NCI-H524 (cell line): Measurements from ENCODE around the gene RTL10.

Source experiments
- DNase-seq, 2 experiments: peaks; one replicate each; lab custom pipeline; 2025; lab: John Stamatoyannopoulos, UW

The RTL10 gene

DNA sequence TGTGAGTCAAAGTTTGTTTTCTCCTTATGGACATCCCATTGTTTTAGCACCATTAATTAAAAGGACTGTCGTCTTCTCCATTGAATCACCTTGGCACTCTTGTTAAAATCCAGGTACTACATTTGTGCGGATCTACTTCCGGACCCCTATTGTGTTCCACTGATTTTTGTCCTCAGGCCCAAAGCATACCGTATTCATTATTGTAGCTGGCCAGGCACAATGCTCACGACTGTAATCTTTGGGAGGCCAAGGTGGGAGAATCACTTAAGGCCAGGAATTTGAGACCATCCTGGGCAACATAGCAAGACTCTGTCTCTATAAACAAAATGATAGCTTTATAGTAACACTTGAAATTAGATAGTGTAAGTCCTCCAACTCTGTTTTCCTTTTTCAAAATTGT, 8.9 kb upstream of the RTL10 start:
- DNase-seq, result no peak

DNA sequence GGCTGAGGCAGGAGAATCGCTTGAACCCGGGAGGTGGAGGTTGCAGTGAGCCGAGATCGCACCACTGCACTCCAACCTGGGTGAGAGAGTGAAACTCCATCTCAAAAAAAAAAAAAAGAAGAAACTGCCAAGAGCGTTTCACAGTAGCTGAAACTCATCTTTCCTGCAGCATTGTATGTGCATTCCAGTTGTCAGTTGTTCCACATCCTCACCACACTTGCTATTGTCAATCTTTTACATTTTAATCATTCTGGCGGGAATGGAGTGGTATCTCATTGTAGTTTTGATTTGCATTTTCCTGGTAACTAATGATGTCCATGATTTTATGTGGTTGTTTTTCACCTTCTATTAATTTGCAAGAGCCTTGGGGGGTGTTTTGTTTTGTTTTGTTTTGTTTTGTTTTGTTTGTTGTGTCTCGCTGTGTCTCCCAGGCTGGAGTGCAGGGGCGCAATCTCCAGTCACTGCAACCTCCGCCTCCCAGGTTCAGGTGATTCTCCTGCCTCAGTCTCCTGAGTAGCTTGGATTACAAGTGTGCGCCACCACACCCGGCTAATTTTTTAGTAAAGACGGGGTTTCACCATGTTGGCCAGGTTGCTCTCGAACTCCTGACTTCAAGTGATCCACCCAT, 8.1 kb upstream of the RTL10 start:
- no peak for DNase-seq

DNA sequence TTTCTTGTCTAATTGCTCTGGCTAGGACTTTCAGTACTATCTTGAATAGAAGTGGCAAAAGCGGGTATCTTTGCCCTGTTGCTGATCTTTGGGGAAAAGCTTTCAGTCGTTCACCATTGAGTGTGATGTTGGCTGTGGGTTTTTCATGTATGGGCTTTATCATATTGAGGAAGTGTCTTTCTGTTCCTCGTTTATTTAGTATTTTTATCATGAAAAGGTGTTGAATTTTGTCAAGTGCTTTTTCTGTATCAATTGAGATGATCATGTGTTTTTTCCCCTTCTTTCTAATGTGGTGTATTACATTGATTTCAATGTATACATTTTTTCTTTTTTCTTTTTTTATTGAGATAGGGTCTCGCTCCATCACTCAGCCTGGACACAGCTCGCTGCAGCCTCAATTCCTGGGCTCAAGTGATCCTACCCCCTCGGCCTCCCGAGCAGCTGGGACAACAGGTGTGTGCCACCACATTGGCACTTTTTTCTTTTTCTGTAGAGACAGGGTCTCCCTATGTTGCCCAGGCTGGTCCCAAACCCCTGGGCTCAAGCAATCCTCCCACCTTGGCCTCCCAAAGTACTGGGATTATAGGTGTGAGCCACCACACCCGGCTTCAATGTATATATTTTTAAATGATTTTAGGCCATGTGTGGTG, 5.3 kb upstream of the RTL10 start:
- no peak for DNase-seq

DNA sequence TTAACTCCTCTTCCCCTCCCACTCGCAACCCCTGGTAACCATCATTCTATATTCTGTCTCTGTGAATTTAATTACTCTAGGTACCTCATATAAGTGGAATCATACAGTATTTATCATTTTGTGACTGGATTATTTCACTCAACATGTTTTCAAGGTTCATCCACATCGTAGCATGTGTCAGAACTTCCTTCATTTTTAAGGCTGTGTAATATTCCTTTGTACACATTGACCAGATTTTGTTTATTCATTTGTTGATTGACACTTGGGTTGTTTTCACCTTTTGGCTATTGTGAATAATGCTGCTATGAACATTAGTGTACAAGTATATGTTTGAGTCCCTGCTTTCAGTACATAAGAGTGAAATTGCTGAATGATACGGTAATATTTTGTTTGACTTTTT, 2.7 kb upstream of the RTL10 start:
- DNase-seq, result no peak

DNA sequence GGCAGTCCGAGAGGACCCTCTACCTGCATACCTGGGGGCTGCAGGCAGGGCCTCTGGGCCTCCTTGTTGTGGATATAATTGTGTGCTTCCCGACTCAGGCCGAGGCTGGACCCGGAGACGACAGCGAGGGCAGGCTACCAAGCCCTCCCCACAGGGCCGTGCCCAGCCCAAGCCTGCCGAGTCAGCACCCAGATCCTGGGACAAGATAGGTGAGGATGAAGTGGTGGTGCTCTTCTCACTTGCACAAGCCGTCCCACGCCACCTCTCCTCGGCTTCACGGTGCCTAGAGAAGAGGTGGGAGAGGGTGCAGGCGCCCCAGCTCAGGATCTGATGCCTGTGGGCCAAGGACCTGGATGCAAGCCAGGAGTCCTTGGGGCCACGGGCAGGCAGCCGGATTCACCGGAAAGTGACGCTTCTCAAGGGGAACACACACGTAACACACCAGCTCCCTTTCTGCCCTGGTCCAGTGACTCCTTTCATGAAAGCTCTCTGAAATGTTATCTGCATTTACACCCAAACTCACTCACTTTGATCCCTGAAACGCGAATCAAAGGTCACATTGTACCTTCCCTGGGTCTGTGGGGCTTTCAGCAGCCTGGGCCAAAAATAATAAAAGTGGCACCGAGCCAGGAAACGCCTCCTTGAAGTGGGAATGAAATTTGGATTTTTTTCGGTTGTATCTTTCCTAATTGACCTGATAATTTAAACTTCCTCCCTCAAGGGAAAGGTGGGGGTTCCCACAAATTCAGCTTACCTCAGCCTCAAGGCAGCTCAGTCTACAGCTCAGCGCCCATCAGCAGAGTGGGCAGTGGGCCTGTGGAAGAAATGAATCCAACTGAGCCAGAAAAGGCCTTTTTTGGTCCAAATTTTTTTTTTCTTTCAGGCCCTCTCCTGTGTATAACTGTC, 1.1 kb upstream of the RTL10 start:
- peak; percentile 18 to 71 for DNase-seq

- DNase-seq, result no peak
These were observed 546 bp downstream of the RTL10 start for GRCh38 chr22:19853879-19854777.

GRCh38 chr22:19853058-19853878, 1.4 kb downstream of the RTL10 start:
- DNase-seq, result no peak

DNA sequence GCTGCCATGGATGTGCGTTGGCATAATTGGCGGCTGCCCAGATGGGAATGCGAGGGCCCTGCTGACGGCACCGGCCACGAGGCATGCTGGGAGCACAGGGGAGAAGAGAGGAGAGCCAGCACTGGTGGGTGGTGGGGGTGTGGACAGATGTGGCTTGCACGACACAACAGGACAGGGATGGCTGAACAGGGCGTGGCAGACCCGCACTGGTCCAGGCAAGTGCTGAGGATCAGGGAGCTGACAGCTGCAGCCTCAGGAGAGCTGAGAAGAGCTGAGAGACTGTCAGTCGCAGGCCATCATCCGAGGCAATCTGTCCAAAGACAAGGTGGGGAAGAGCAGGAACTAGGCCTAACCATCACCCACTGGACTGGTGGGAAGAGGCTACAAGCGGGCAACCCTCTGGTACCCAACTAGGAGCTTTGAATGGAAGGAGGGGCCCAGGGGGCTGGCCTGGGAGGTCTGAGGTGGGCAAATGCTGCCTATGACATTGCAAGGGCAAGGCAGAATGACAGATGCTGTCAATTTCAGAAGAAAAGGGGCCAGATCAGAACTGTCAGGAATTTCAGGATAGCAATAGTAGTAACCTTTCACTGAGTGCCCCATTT, 2.4 kb downstream of the RTL10 start:
- peak; percentile 64 to 89 for DNase-seq

GRCh38 chr22:19851291-19852176, 3.1 kb downstream of the RTL10 start:
- DNase-seq, result no peak

- no peak for DNase-seq
These were observed 3.9 kb downstream of the RTL10 start for GRCh38 chr22:19850763-19851109.

- no peak for DNase-seq
These were observed 4.6 kb downstream of the RTL10 start for GRCh38 chr22:19849835-19850762.

GRCh38 chr22:19848298-19849224, 6.1 kb downstream of the RTL10 start:
- peak; percentile 16 to 53 for DNase-seq

DNA sequence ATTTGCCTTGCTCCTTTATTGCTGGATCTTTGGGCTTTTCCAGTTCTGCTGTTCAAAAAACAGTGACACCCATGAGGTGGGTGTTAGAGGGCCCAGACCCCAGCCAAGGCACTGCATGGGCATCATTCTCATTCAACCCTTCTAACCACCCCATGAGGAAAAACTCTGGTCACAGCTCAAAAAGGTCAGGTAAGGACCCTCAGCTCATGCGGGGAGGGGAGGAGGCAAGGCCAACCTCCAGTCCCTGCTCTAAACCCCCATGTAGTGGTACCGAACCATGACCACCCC, 7.4 kb downstream of the RTL10 start:
- no peak for DNase-seq

DNA sequence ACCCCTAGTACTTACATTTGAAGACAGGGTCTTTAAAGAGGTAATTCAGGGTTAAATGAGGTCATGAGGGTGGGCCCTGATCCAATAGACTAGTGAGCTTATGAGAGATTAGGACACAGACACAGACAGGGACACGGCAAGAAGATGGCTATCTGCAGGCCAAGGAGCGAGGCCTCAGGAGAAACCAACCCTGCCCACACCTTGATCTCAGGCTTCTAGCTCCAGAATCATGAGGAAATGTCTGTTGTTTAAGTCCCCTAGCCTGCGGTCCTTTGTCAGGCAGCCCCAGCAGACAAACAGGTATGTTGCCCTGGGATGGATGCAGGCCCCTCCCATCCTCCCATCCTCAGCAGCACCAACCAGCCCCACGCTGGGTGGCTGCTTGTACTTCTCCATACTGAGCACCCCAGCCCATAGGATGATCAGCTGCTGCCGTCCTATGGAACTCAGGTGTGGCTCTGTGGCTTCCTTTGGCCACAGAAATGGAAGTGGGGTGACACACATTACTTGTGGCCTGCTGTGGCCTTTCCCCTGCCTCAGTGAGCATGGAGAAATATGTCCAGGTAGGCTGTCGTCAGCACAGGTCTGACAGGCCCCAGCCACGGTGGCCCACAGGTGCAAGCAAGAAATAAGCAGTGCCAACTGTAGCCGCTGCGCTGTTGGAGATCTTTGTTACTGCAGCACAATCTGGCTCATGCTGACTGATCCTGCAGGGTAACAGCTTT, 7.9 kb downstream of the RTL10 start:
- DNase-seq, result no peak

DNA sequence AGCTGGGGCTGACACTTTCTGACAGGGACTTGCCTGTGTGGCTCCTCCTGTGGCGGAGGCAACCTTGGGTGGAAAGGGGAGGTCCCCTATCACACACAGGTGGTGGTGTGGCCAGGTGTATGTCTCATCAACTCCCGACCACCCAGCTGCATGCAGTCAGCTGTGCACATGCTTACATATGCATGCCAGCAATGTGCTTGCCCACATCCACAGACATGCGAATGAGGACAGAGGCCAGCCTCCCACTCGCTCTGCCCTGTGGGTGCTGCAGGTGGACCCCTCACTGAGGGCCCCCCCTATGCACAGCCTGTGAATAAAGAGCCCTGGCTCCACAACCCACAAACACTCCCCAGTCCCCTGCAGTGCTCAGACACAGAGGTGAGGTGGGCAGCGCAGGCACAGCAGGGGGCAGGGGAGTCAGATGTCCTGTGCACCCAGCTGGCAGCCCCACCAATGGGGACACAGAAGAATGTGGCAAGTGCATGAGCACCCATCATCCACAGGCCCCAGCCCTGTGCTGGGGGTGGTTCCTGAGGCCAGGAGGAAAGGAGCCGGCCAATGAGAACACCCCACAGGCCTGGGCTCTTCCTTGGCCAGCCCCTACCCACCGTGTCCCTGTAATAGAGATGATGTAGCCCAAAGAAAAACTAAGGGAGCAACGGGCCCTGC, 9.5 kb downstream of the RTL10 start:
- no peak for DNase-seq

DNA sequence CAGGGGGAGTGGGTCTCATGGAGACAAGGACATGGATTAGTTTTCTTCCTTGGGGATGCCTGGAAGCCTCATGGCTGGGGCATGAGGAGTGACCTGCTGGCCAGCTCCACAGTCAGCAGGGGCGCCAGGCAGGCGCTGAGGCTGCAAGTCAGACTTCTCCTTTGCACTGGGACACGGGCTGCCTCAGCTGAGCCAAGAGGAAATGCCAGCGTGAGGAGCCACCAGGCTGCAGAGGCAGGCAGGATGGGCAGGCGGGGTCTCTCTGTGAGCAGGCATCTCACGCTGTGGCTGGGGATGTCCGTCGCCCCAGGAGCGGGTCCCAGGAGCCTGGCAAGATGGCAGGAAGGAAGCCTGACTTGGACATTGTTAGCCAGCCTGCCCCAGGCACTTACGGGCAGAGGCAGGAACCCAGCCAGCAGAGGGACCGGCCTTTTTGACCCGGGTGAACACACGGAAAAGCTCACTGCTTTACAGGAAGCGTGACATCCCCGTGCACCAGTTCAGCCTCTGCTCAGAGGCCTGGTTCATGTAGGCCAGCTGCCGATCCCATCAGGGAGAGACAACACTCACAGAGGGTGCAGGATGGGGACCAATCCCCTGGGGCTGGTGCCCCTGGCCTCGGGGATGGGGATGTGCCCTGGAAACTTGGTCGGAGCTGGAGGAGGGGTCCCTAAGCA, 10.2 kb downstream of the RTL10 start:
- no peak for DNase-seq
